Umbilical cord (tissue), 2 donors: Measurements from ENCODE around the gene ATP8B4. TPM values are rescaled to one million over a fixed set of nuclear protein-coding genes. Genes with fewer than 3 reads are reported as not detected.
"Not testable (repeated sequence)": the region's sequence is repeated elsewhere in the genome, so short reads cannot be mapped to it uniquely, and the experiment has no call there.

Source experiments
- DNase-seq: peaks from one replicate; pipeline ENCODE4 v3.0.0-alpha.2; 2015; ENCODE audit warnings: low spot score
- total RNA-seq: library from RNA; depleted of rRNA; stranded (reverse); fragments of >200 nt; gene quantifications from one replicate; pipeline ENCODE4 v1.2.3, GENCODE V29; 2014; ENCODE audit warnings: low replicate concordance; ENCODE audit not compliant: insufficient read depth

The ATP8B4 gene
- total RNA-seq, result 39.5 TPM

- no peak for DNase-seq
Measured at GRCh38 chr15:50119063-50120040, at the start of gene ATP8B4. TSS of gene ATP8B4 (minus strand) at chr15:50119233. CDS start at chr15:50106966, 12,267 bp downstream.

- no peak for DNase-seq
Measured at GRCh38 chr15:50168379-50168778, 49.3 kb upstream of the ATP8B4 start.

GRCh38 chr15:50167110-50167509 is 48.1 kb upstream of the ATP8B4 start:
- no peak for DNase-seq

- peak; percentile 54 for DNase-seq
Measured at GRCh38 chr15:50166216-50166615, 47.2 kb upstream of the ATP8B4 start.

GRCh38 chr15:50164458-50164857 is 45.4 kb upstream of the ATP8B4 start:
- DNase-seq, result no peak

- DNase-seq, result no peak
Measured at GRCh38 chr15:50163719-50164410, 44.8 kb upstream of the ATP8B4 start.

- DNase-seq, result no peak
Measured at GRCh38 chr15:50162969-50163718, 44.1 kb upstream of the ATP8B4 start.

- DNase-seq, result not testable (repeated sequence)
Measured at GRCh38 chr15:50158236-50158635, 39.2 kb upstream of the ATP8B4 start.

- DNase-seq, result no peak
Measured at GRCh38 chr15:50151476-50151875, 32.4 kb upstream of the ATP8B4 start.

- DNase-seq, result no peak
Measured at GRCh38 chr15:50150851-50151250, 31.8 kb upstream of the ATP8B4 start.

- no peak for DNase-seq
Measured at GRCh38 chr15:50150349-50150748, 31.3 kb upstream of the ATP8B4 start.

GRCh38 chr15:50149090-50149489 is 30.1 kb upstream of the ATP8B4 start:
- DNase-seq, result peak; percentile 26

GRCh38 chr15:50148362-50148963 is 29.4 kb upstream of the ATP8B4 start:
- peak; percentile 51 for DNase-seq

GRCh38 chr15:50146632-50147031 is 27.6 kb upstream of the ATP8B4 start:
- no peak for DNase-seq

GRCh38 chr15:50145451-50145872 is 26.4 kb upstream of the ATP8B4 start:
- peak; percentile 91 for DNase-seq

- DNase-seq, result peak; percentile 27
Measured at GRCh38 chr15:50144341-50145120, 25.5 kb upstream of the ATP8B4 start.

GRCh38 chr15:50143255-50143860 is 24.3 kb upstream of the ATP8B4 start:
- no peak for DNase-seq

- no peak for DNase-seq
Measured at GRCh38 chr15:50141856-50142255, 22.8 kb upstream of the ATP8B4 start.

- no peak for DNase-seq
Measured at GRCh38 chr15:50140983-50141382, 21.9 kb upstream of the ATP8B4 start.

- peak; percentile 40 for DNase-seq
Measured at GRCh38 chr15:50140098-50140497, 21.1 kb upstream of the ATP8B4 start.
